Measurements from ENCODE around the gene PCID2.

Gene PCID2

GRCh38 chr13:113129480-113129879 lies 79.0 kb downstream of the PCID2 start:
- no peak for DNase-seq (ENCODE audit: low read depth, low spot score)

Measured in activated naive CD8-positive, alpha-beta T cell treated with anti-CD3 and anti-CD28 coated beads, Interleukin-2, amount 50 U/mL, for 16 hours (primary cell).